ENCODE data around the gene ZNF148. TPM values are rescaled to one million over a fixed set of nuclear protein-coding genes. Genes with fewer than 3 reads are reported as not detected.

Gene ZNF148
- total and polyA plus RNA-seq, 7 experiments from 2014 or later = 36.3 to 101 (median 58.6) TPM

DNA sequence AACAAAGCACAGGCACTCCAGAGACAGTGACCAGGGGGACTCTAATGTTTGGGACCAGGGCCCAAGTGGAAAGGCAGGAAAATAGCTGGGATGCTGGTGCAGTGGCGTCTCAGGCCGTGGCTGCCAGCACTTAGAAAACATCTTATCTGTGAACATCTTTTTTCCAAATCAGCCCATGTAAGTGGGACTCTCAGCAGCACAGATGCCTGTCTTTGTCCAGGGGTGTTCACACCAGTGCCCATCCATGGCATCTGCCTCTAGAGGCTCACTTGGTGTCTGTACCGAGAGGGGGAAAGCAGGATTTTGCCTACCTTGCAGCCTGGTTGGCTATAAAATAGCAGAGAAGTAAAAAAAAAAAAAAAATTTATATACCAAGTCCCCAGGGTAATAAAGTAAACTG is 189.3 kb downstream of the ZNF148 start:
- POLR2A ChIA-PET = no interaction called here
- Histone ChIP-seq H3K4me1 (ENCODE audit: control insufficient read depth in 2 of 2, insufficient read depth in 2 of 2, low read length in 2 of 2) (no peaks in the 10 kb centered on the region), H3K27me3 (ENCODE audit: control insufficient read depth in 2 of 2, insufficient read depth in 2 of 2, low read length in 2 of 2) (no peaks in the 10 kb centered on the region), H3K9me3 (ENCODE audit: control insufficient read depth in 2 of 3, low read length in 3 of 3) (no peaks in the 10 kb centered on the region), H3K4me3 (ENCODE audit: low read length) (no peak overlapping the region), H3K27ac (ENCODE audit: low read depth, low read length) (no peak overlapping the region), H3K36me3 (ENCODE audit: control insufficient read depth in 2 of 3, insufficient read depth in 3 of 3, low read length in 3 of 3) (no peaks in the 10 kb centered on the region)
- Mint-ChIP-seq H3K9me3 (no peaks in the 10 kb centered on the region), H3K4me3 (no peak overlapping the region), H3K27me3 (peaks cover 0 to 7% (median 0%) of the 10 kb centered on the region in 5 donors), H3K36me3 (peaks cover 0 to 1% (median 0%) of the 10 kb centered on the region in 5 donors), H3K4me1 (peaks cover 0 to 6% (median 6%) of the 10 kb centered on the region in 7 donors), H3K27ac (no peak overlapping the region)
- DNase-seq (no peak), ATAC-seq (no peak)
- CTCF ChIA-PET = no interaction called here
- intact Hi-C loops (cut with micrococcal nuclease) = no loop called here

- intact Hi-C loops (cut with micrococcal nuclease) = no loop called here
- Mint-ChIP-seq H3K9me3 (no peaks in the 10 kb centered on the region), H3K4me1 (no peaks in the 10 kb centered on the region), H3K4me3 (no peak overlapping the region), H3K27ac (no peak overlapping the region), H3K36me3 (peaks cover 0 to 1% (median 0%) of the 10 kb centered on the region in 5 donors), H3K27me3 (peaks cover 0 to 3% (median 0%) of the 10 kb centered on the region in 5 donors)
- no peaks in the 10 kb centered on the region for H3K36me3 ChIP-seq (ENCODE audit: control insufficient read depth in 2 of 3, insufficient read depth in 3 of 3, low read length in 3 of 3)
- no peaks in the 10 kb centered on the region for H3K9me3 ChIP-seq (ENCODE audit: control insufficient read depth in 2 of 3, low read length in 3 of 3)
- CTCF ChIA-PET = no interaction called here
- H3K4me3 ChIP-seq (ENCODE audit: low read length) = no peak overlapping the region
- POLR2A ChIA-PET = no interaction called here
- ATAC-seq (no peak), DNase-seq (no peak)
- no peak overlapping the region for H3K27ac ChIP-seq (ENCODE audit: low read depth, low read length)
- H3K4me1 ChIP-seq (ENCODE audit: control insufficient read depth in 2 of 2, insufficient read depth in 2 of 2, low read length in 2 of 2) = no peaks in the 10 kb centered on the region
- no peaks in the 10 kb centered on the region for H3K27me3 ChIP-seq (ENCODE audit: control insufficient read depth in 2 of 2, insufficient read depth in 2 of 2, low read length in 2 of 2)
Measured at GRCh38 chr3:125179884-125180240, 195.3 kb downstream of the ZNF148 start.

GRCh38 chr3:125179143-125179883 is 195.8 kb downstream of the ZNF148 start:
- POLR2A ChIA-PET = no interaction called here
- CTCF ChIA-PET = no interaction called here

DNA sequence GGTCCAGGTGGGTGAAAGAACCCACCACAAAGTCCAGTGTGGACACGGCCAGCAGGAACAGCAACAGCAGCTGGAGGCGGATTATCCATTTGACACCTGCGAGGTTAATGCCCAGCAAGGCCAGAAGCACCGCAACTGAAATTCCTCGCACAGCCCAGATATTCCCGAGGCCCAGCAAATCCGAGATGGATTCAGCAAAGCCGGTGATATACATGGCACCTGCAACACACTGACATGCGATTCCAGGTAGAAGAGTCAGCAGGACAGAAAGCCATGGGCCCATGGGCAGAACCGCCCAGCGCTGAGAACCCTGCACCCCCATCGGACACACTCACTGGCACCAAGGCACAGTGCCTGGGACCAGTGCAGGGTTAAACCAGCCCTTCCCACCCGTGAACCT is 197.4 kb downstream of the ZNF148 start:
- Mint-ChIP-seq H3K36me3 (peaks cover 0 to 6% (median 0%) of the 10 kb centered on the region in 5 donors), H3K27ac (no peak overlapping the region), H3K4me3 (no peak overlapping the region), H3K27me3 (peaks cover 0 to 11% (median 0%) of the 10 kb centered on the region in 5 donors), H3K4me1 (no peaks in the 10 kb centered on the region), H3K9me3 (peaks cover 0 to 16% (median 5%) of the 10 kb centered on the region in 11 donors)
- H3K27me3 ChIP-seq (ENCODE audit: control insufficient read depth in 2 of 2, insufficient read depth in 2 of 2, low read length in 2 of 2) = no peaks in the 10 kb centered on the region
- ATAC-seq (no peak), DNase-seq (no peak)
- H3K27ac ChIP-seq (ENCODE audit: low read depth, low read length) = no peak overlapping the region
- CTCF ChIA-PET = no interaction called here
- H3K4me1 ChIP-seq (ENCODE audit: control insufficient read depth in 2 of 2, insufficient read depth in 2 of 2, low read length in 2 of 2) = no peaks in the 10 kb centered on the region
- H3K9me3 ChIP-seq (ENCODE audit: control insufficient read depth in 2 of 3, low read length in 3 of 3) = no peaks in the 10 kb centered on the region
- intact Hi-C loops (cut with micrococcal nuclease) = no loop called here
- H3K36me3 ChIP-seq (ENCODE audit: control insufficient read depth in 2 of 3, insufficient read depth in 3 of 3, low read length in 3 of 3) = no peaks in the 10 kb centered on the region
- POLR2A ChIA-PET = no interaction called here
- H3K4me3 ChIP-seq (ENCODE audit: low read length) = no peak overlapping the region

More at GRCh38 chr3:125179143-125179883, 195.8 kb downstream of the ZNF148 start:
- ATAC-seq (no peak), DNase-seq (no peak)
- Mint-ChIP-seq H3K27me3 (no peaks in the 10 kb centered on the region), H3K4me3 (no peak overlapping the region), H3K36me3 (no peaks in the 10 kb centered on the region), H3K27ac (no peak overlapping the region), H3K4me1 (no peaks in the 10 kb centered on the region), H3K9me3 (peaks cover 0 to 5% (median 0%) of the 10 kb centered on the region in 11 donors)
- H3K9me3 ChIP-seq (ENCODE audit: control insufficient read depth in 2 of 3, low read length in 3 of 3) = no peaks in the 10 kb centered on the region
- H3K4me1 ChIP-seq (ENCODE audit: control insufficient read depth in 2 of 2, insufficient read depth in 2 of 2, low read length in 2 of 2) = no peaks in the 10 kb centered on the region
- H3K36me3 ChIP-seq (ENCODE audit: control insufficient read depth in 2 of 3, insufficient read depth in 3 of 3, low read length in 3 of 3) = no peaks in the 10 kb centered on the region
- no peak overlapping the region for H3K4me3 ChIP-seq (ENCODE audit: low read length)
- intact Hi-C loops (cut with micrococcal nuclease) = no loop called here
- H3K27ac ChIP-seq (ENCODE audit: low read depth, low read length) = no peak overlapping the region
- no peaks in the 10 kb centered on the region for H3K27me3 ChIP-seq (ENCODE audit: control insufficient read depth in 2 of 2, insufficient read depth in 2 of 2, low read length in 2 of 2)

Other genes with a start within 250 kb of the ZNF148 start
- gene SLC12A8, start 162.6 kb downstream of the ZNF148 start, total RNA-seq = 1 to 10 TPM in 1 of 5 experiments, under 1 TPM in 4; 0.16 to 1.1 (median 0.83) TPM
- gene SLC12A8, start 162.6 kb downstream of the ZNF148 start, polyA plus RNA-seq = under 1 TPM in 1 of 2 donors, not detected in 1; 0.12 TPM
- gene SNX4, start 144.9 kb upstream of the ZNF148 start, total RNA-seq = 10 to 100 TPM; 19.3 to 31.8 (median 25.2) TPM
- 10 to 100 TPM; 25.7 to 29.2 TPM for gene SNX4, start 144.9 kb upstream of the ZNF148 start, polyA plus RNA-seq
- gene OSBPL11, start 220.2 kb upstream of the ZNF148 start, total RNA-seq = 10 to 100 TPM in 4 of 5 experiments, 1 to 10 TPM in 1; 6.7 to 18.7 (median 13.7) TPM
- gene OSBPL11, start 220.2 kb upstream of the ZNF148 start, polyA plus RNA-seq = 1 to 10 TPM; 5.7 to 7.1 TPM

Measured in naive thymus-derived CD4-positive, alpha-beta T cell (primary cell).